ENCODE measurements around the gene CNOT6. TPM values are rescaled to one million over a fixed set of nuclear protein-coding genes. Genes with fewer than 3 reads are reported as not detected.

CNOT6 gene
- total RNA-seq, 1 donor from 2014 or later = 41.7 TPM

GRCh38 chr5:180618829-180619562, 124.8 kb downstream of the CNOT6 start:
- peak; percentile 56 for DNase-seq (ENCODE audit: low read depth)
- H3K9ac ChIP-seq (ENCODE audit: low read length) = no peak overlapping the region

GRCh38 chr5:180619563-180619915, 125.4 kb downstream of the CNOT6 start:
- no peaks in the 10 kb centered on the region for H3K4me1 ChIP-seq (ENCODE audit: insufficient read depth, low read length)
- H3K9me3 ChIP-seq (ENCODE audit: insufficient read depth, low read depth, low read length) = no peaks in the 10 kb centered on the region
- Mint-ChIP-seq H3K36me3 (ENCODE audit: low read depth, unreplicated experiment) (peaks cover 4% of the 10 kb centered on the region), H3K27me3 (ENCODE audit: low read depth, unreplicated experiment) (peaks cover 16% of the 10 kb centered on the region), H3K4me1 (ENCODE audit: low read depth, unreplicated experiment) (no peaks in the 10 kb centered on the region), H3K27ac (ENCODE audit: unreplicated experiment) (no peak overlapping the region), H3K9me3 (ENCODE audit: unreplicated experiment) (no peaks in the 10 kb centered on the region), H3K4me3 (ENCODE audit: unreplicated experiment) (no peak overlapping the region)
- H3K9ac ChIP-seq (ENCODE audit: low read length) = no peak overlapping the region
- H3K27ac ChIP-seq (ENCODE audit: low read depth, low read length) = no peak overlapping the region
- H3K4me2 ChIP-seq (ENCODE audit: low read length) = peak overlapping the region; percentile 86
- FAIRE-seq (no peak), DNase-seq (ENCODE audit: low read depth) (no peak)
- peaks cover 5% of the 10 kb centered on the region for H3K27me3 ChIP-seq (ENCODE audit: insufficient read depth, low read length)
- TF ChIP-seq EZH2 (IDR thresholded peaks at IDR 0.05; ENCODE audit: insufficient read depth, low read length) (no peak), CTCF (IDR thresholded peaks at IDR 0.05; ENCODE audit: insufficient read depth, low read depth, low read length) (no peak)
- H3K4me3 ChIP-seq (ENCODE audit: insufficient read depth, low read depth, low read length) = no peak overlapping the region
- H3K79me2 ChIP-seq (ENCODE audit: insufficient read depth, low read length) = no peaks in the 10 kb centered on the region
- peak overlapping the region; percentile 71 for H2AFZ ChIP-seq (ENCODE audit: low read depth, low read length)
- no peaks in the 10 kb centered on the region for H3K36me3 ChIP-seq (ENCODE audit: insufficient read depth, low read length)
- H4K20me1 ChIP-seq (ENCODE audit: insufficient read depth, low read length) = no peaks in the 10 kb centered on the region

More at GRCh38 chr5:180618829-180619562, 124.8 kb downstream of the CNOT6 start:
- Histone ChIP-seq H3K4me1 (ENCODE audit: insufficient read depth, low read length) (no peaks in the 10 kb centered on the region), H3K4me2 (ENCODE audit: low read length) (peak overlapping the region; percentile 86), H3K79me2 (ENCODE audit: insufficient read depth, low read length) (no peaks in the 10 kb centered on the region), H3K9me3 (ENCODE audit: insufficient read depth, low read depth, low read length) (no peaks in the 10 kb centered on the region), H4K20me1 (ENCODE audit: insufficient read depth, low read length) (no peaks in the 10 kb centered on the region), H3K27me3 (ENCODE audit: insufficient read depth, low read length) (peaks cover 5% of the 10 kb centered on the region), H3K4me3 (ENCODE audit: insufficient read depth, low read depth, low read length) (peak overlapping the region; percentile 46), H3K27ac (ENCODE audit: low read depth, low read length) (no peak overlapping the region), H2AFZ (ENCODE audit: low read depth, low read length) (peak overlapping the region; percentile 71), H3K36me3 (ENCODE audit: insufficient read depth, low read length) (no peaks in the 10 kb centered on the region)
- no peak for FAIRE-seq
- Mint-ChIP-seq H3K9me3 (ENCODE audit: unreplicated experiment) (no peaks in the 10 kb centered on the region), H3K27ac (ENCODE audit: unreplicated experiment) (no peak overlapping the region), H3K4me1 (ENCODE audit: low read depth, unreplicated experiment) (no peaks in the 10 kb centered on the region), H3K27me3 (ENCODE audit: low read depth, unreplicated experiment) (peaks cover 22% of the 10 kb centered on the region), H3K36me3 (ENCODE audit: low read depth, unreplicated experiment) (peaks cover 4% of the 10 kb centered on the region), H3K4me3 (ENCODE audit: unreplicated experiment) (peak overlapping the region; percentile 69)
- no peak for TF ChIP-seq CTCF (IDR thresholded peaks at IDR 0.05; ENCODE audit: insufficient read depth, low read depth, low read length)
- no peak for TF ChIP-seq EZH2 (IDR thresholded peaks at IDR 0.05; ENCODE audit: insufficient read depth, low read length)

- no peak overlapping the region for H3K4me3 ChIP-seq (ENCODE audit: insufficient read depth, low read depth, low read length)
- H3K9me3 Mint-ChIP-seq (ENCODE audit: unreplicated experiment) = no peaks in the 10 kb centered on the region
- H3K4me3 Mint-ChIP-seq (ENCODE audit: unreplicated experiment) = no peak overlapping the region
- H3K27me3 Mint-ChIP-seq (ENCODE audit: low read depth, unreplicated experiment) = peaks cover 19% of the 10 kb centered on the region
- no peaks in the 10 kb centered on the region for H3K4me1 ChIP-seq (ENCODE audit: insufficient read depth, low read length)
- H3K27ac Mint-ChIP-seq (ENCODE audit: unreplicated experiment) = no peak overlapping the region
- DNase-seq (ENCODE audit: low read depth) (no peak), FAIRE-seq (no peak)
- H3K27ac ChIP-seq (ENCODE audit: low read depth, low read length) = no peak overlapping the region
- no peaks in the 10 kb centered on the region for H3K4me1 Mint-ChIP-seq (ENCODE audit: low read depth, unreplicated experiment)
- peaks cover 5% of the 10 kb centered on the region for H3K27me3 ChIP-seq (ENCODE audit: insufficient read depth, low read length)
- no peak overlapping the region for H3K4me2 ChIP-seq (ENCODE audit: low read length)
- peaks cover 4% of the 10 kb centered on the region for H3K36me3 Mint-ChIP-seq (ENCODE audit: low read depth, unreplicated experiment)
- no peak overlapping the region for H2AFZ ChIP-seq (ENCODE audit: low read depth, low read length)
- TF ChIP-seq CTCF (IDR thresholded peaks at IDR 0.05; ENCODE audit: insufficient read depth, low read depth, low read length) = no peak
- no peak for TF ChIP-seq EZH2 (IDR thresholded peaks at IDR 0.05; ENCODE audit: insufficient read depth, low read length)
- H4K20me1 ChIP-seq (ENCODE audit: insufficient read depth, low read length) = no peaks in the 10 kb centered on the region
- H3K9ac ChIP-seq (ENCODE audit: low read length) = no peak overlapping the region
- H3K36me3 ChIP-seq (ENCODE audit: insufficient read depth, low read length) = no peaks in the 10 kb centered on the region
- H3K9me3 ChIP-seq (ENCODE audit: insufficient read depth, low read depth, low read length) = no peaks in the 10 kb centered on the region
- no peaks in the 10 kb centered on the region for H3K79me2 ChIP-seq (ENCODE audit: insufficient read depth, low read length)
Observed at GRCh38 chr5:180620014-180620413, 125.8 kb downstream of the CNOT6 start.
